ENCODE data around the gene CCDC9.
"Not testable (repeated sequence)": the region's sequence is repeated elsewhere in the genome, so short reads cannot be mapped to it uniquely, and the experiment has no call there.

Gene CCDC9

DNA sequence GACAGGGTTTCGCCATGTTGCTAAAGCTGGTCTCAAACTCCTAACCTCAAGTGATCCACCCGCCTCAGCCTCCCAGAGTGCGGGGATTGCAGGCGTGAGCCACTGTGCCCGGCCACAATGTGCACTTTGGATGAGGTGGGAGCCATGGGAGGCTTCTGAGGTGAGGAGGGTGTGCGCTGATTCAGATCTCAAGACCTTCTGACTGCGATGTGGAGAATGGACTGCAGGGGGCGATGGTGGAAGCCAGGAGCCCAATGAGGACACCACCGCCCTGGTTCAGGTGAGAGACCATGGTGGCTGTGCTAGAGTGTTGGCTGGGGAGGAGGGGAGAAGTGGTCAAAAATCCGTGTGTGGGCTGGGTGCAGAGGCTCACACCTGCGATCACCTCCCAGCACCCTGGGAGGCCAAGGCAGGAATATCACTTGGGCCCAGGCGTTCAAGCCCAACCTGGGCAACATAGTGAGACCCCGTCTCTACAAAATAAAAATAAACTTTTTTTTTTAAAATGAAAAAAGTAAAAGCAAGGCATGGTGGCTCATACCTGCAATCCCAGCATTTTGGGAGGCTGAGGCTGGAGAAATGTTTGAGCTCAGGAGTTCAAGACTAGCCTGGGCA, 24.0 kb downstream of the CCDC9 start:
- peak; percentile 51 for TF ChIP-seq CTCF (IDR thresholded peaks at IDR 0.05; ENCODE audit: low read depth, low read length)
- no peak for DNase-seq (ENCODE audit: low read depth, low spot score)
- no peak overlapping the region for H3K4me3 ChIP-seq (ENCODE audit: low read depth, low read length)
- in situ Hi-C loops (cut with HindIII; ENCODE audit: low sequenced_read_pairs), result no loop called here

GRCh38 chr19:47283405-47284059, 27.2 kb downstream of the CCDC9 start:
- in situ Hi-C loops (cut with HindIII; ENCODE audit: low sequenced_read_pairs), result no loop called here
- no peak for TF ChIP-seq CTCF (IDR thresholded peaks at IDR 0.05; ENCODE audit: low read depth, low read length)
- DNase-seq (ENCODE audit: low read depth, low spot score), result no peak
- no peak overlapping the region for H3K4me3 ChIP-seq (ENCODE audit: low read depth, low read length)

DNA sequence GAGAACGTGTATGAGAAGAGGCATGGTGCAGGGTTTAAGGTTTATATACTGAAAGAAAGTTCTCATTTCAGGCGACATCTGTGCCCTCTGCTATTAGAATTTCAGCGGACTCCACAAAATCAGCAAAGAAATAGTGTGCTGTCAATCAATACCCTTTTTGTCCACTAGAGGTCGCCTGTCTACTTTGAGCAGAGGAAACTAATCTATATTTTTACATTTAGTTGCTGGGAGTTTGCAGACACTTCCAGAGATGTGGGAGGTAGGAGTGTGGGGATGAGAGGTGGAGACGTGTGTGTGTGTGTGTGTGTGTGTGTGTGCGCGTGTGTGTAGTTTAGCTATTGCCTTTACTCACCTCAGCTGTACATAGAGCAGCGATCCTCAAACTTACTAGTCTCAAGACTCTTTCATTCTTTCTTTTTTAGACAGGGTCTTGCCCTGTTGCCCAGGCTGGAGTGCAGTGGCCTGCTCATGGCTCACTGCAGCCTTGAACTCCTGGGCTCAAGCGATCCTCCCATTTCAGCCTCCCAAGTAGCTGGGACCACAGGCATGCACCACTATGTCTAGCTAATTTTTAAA, 28.1 kb downstream of the CCDC9 start:
- no peak overlapping the region for H3K4me3 ChIP-seq (ENCODE audit: low read depth, low read length)
- peak; percentile 58 for DNase-seq (ENCODE audit: low read depth, low spot score)
- TF ChIP-seq CTCF (IDR thresholded peaks at IDR 0.05; ENCODE audit: low read depth, low read length), result peak; percentile 86
- in situ Hi-C loops (cut with HindIII; ENCODE audit: low sequenced_read_pairs), result no loop called here

DNA sequence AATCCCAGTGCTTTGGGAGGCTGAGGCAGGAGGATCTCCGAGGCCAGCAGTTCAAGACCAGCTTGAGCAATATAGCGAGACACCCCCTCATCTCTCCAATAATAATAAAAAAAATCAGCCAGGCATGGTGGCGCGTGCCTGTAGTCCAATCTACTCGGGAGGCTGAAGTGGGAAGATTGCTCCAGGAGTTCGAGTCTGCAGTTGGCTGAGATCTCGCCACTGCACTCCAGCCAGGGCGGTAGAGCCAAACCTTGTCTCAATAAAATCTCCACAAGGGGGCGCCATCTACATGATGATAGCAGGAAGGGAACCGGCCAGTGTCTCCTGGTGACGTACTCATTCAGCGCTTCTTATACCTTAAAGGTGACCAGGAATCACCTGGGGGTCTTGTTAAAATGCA, 39.7 kb downstream of the CCDC9 start:
- H3K4me3 ChIP-seq (ENCODE audit: low read depth, low read length), result no peak overlapping the region
- peak; percentile 67 for TF ChIP-seq CTCF (IDR thresholded peaks at IDR 0.05; ENCODE audit: low read depth, low read length)
- DNase-seq (ENCODE audit: low read depth, low spot score), result peak; percentile 70
- in situ Hi-C loops (cut with HindIII; ENCODE audit: low sequenced_read_pairs), result no loop called here

DNA sequence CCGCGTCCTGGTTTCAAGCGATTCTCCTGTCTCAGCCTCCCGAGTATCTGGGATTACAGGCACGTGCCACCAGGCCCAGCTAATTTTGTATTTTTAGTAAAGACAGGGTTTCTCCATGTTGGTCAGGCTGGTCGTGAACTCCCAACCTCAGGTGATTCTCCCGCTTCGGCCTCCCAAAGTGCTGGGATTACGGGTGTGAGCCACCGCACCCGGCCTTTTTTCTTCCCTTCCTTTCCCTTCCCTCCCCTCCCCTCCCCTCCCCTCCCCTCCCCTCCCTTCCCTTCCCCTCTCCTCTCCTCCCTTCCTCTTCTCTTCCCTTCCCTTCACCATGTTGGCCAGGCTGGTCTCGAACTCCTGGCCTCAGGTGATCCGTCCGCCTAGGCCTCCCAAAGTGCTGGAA, 44.5 kb downstream of the CCDC9 start:
- DNase-seq (ENCODE audit: low read depth, low spot score); H3K4me3 ChIP-seq (ENCODE audit: low read depth, low read length); in situ Hi-C loops (cut with HindIII; ENCODE audit: low sequenced_read_pairs): not testable (repeated sequence)

DNA sequence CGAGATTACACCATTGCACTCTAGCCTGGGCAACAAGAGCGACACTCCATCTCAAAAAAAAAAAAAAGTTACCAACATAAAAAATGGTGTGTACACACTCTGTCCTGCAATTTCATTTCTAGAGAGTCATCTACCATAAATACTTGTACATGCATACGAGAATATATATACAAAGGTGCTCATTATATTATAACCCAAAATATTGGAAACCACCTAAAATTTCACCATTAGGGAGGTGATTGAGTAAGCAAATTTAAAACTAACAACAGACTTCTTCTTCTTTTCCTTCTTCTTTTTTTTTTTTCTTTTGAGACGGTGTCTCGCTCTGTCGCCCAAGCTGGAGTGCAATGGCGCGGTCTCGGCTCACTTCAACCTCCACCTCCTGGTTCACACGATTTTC, 45.9 kb downstream of the CCDC9 start:
- no peak for DNase-seq (ENCODE audit: low read depth, low spot score)
- in situ Hi-C loops (cut with HindIII; ENCODE audit: low sequenced_read_pairs), result no loop called here
- no peak for TF ChIP-seq CTCF (IDR thresholded peaks at IDR 0.05; ENCODE audit: low read depth, low read length)
- H3K4me3 ChIP-seq (ENCODE audit: low read depth, low read length), result no peak overlapping the region

DNA sequence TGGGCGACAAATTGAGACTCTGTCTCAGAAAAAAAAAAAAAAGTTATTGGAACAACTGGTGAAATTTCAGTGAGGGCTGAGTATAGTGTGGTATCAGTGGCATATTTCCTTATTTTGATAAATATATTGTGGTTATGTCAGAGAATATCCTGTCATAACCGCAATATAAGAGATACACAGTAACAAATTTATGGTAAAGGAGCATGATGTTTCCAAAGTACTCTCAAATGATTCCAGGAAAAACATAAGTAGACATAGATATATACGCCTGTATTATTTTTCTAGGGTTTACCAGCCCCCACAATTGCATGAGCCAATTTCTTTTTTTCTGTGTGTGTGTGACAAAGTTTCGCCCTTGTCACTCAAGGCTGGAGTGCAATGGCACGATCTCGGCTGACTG, 47.6 kb downstream of the CCDC9 start:
- H3K4me3 ChIP-seq (ENCODE audit: low read depth, low read length), result no peak overlapping the region
- in situ Hi-C loops (cut with HindIII; ENCODE audit: low sequenced_read_pairs), result no loop called here
- DNase-seq (ENCODE audit: low read depth, low spot score), result no peak
- no peak for TF ChIP-seq CTCF (IDR thresholded peaks at IDR 0.05; ENCODE audit: low read depth, low read length)

Measured in astrocyte of the spinal cord (primary cell).